ENCODE measurements around the gene DENND1A. TPM values are rescaled to one million over a fixed set of nuclear protein-coding genes. Genes with fewer than 3 reads are reported as not detected.
A peak's percentile ranks its signal among the peaks of the same experiment; 100 is the strongest.
"Not testable (repeated sequence)": the region's sequence is repeated elsewhere in the genome, so short reads cannot be mapped to it uniquely, and the experiment has no call there.

Gene DENND1A
- total RNA-seq, 1 donor from 2014 or later: 11.3 TPM

DNA sequence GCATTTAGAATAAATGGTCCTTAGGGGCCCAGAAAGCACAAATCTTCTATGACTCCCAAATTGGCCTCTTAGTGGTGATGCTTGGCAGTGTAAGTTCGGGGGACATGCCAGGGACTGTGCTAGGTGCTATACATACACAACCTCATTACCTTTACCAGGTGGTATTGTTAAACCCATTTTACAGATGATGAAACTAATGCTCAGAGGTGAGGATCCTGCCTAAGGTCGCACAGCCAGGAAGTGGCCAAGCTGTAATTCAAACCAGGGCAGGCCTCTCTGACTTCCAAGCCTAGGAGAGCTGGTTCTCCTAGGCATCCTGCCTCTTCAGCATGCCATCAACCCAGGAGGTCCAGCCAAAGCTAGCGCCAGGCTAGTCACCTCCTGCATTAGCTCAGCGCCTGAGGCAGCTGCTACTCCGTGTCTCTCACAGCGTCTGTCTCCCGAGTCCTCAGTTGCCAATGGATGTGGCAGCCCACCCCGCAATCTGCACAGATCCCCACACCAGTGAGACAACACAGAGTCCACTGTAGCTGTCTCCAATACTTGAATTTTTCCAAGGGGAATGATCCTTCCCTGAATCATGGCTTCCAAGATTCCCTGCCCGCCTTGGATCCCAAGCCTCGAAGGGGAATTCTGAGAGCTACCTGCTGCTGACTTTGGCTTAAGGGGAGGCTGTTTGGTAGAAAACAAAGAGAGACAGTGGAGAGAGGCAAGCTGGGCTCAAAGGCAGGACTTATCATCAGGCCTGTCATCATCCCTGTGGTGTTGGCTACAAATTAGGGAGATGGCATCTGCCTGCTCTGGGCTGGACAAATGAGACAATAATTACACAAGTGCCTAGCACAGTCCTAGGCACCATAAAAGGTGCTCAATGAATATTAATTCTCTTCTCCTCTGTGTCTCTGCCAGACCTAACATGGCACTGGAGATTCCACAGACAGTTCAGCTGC is 521.3 kb downstream of the DENND1A start:
- no peak for DNase-seq

DNA sequence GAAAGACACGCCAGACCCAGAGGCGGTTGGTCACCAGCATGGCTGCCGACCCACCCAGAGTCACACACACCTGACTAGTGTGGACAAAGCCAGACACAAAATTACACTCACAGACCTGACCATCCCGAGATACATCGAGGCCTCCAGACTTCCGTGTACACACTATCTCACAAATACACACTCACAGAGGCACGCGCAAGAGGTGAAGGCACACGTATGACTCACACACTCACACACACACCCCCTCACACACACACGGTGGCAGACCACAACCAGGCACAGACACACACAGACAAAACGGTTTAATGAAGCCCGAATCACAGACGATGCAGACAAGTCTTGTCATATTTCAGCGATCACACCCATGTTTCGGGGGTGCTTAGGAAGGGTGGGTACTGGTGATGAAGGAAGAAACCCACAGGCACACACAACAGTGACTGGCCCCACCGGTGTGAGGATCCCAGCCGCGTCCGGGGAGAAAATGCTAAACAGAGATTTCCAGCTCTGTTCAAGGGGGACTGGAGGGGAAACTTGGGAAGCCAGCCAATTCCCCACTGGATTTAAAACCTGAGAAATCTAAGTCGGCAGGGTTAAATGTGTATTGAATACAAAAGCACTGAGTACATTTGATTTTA is 522.6 kb downstream of the DENND1A start:
- no peak for DNase-seq

DNA sequence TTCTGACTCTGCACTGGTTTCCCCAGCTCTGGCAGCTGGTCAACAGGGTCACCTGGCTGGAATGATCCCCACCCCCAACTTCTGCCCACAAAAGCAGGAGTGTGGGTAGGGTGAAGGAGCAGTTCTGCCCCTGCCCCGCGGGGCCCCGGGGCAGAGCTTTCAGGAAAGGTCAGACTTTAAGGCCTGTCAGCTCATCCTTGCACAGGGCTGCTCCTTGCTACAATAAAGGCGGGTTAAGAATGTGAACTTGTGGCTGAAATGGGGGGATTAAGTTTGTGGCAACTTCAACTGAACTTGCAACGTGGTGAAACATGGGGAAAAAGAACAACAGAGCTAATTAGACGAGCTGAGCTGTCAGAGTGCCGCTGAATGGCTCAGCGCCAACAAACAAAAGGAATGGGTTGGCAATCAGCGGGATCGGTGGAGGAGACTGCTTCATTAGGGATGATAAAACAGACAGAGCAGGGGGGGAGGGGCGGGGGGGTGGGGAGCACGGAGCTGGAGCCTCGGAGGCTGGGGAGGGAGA is 523.2 kb downstream of the DENND1A start:
- no peak for DNase-seq

DNA sequence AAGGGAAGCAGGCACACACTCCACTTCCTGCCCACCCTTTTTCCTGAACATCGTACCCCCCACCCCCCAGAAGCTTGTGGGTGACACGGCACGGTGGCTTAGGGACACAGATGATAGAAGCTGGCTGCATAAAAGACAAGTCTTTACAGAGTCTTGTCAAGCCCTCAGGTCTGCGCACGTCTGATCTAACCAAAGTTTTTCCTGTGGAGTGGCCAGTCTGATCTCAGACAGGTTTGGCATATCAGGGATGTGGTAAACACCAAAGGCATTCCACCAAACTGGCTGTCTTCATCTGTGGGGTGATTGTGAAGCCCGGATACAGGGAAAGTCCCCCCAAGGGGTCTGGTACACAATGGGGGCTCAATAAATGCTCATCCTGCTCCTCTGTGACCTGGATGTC is 523.9 kb downstream of the DENND1A start:
- no peak for DNase-seq

DNA sequence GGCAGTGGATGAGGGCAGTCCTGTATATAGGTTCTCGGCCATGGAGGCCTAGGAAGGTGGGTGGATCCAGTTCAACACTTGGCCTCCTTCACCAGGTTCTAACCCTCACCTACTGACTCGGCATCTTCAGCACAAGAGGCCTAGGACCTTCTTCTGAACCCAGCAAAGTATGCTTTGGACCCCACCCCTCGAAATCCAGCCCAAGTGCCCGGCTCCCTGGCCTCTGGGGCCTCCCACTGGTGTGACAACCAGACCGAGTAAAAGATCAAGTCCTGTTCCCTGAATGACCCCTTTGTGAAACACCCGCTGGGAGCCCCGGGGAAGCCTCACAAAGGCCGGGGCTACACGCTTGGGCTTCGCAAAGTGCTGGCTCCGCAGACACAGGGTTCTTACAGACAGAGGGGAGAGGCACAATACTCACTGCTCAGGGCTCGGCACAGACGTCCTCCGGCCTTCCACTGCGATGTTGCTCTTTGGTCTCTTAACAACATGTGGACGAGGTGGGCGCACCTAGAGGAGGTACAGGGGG is 526.9 kb downstream of the DENND1A start:
- no peak for DNase-seq

DNA sequence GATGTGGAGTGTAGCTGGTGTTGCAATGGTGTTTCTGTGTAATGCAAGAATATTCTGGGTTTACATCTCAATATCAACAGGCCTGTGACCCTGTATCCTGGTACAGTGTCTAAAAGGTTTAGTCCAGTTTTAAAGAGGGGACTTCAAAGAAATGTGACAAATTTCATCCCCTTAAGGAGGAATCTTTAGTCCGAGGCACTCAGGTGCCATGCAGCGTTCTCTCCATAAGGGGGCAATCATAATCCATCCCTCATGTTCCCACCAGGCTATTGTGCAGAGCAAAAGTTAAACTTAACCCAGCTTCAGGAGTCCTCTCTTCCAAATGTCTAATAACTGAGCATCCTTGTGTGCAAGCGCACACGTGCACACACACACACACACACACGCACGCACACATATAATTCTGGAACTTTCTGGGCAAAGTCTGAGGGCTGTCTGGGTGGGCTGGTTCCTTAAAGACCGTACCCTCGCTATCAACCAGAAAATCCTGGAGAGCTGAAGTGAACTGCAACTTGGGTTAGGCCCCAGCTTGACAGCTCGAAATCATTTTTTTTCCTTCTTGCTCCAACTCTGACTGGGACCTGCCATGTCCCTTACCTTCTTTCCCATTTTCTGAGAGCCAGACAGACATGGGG is 527.9 kb downstream of the DENND1A start:
- peak; percentile 54 for DNase-seq

DNA sequence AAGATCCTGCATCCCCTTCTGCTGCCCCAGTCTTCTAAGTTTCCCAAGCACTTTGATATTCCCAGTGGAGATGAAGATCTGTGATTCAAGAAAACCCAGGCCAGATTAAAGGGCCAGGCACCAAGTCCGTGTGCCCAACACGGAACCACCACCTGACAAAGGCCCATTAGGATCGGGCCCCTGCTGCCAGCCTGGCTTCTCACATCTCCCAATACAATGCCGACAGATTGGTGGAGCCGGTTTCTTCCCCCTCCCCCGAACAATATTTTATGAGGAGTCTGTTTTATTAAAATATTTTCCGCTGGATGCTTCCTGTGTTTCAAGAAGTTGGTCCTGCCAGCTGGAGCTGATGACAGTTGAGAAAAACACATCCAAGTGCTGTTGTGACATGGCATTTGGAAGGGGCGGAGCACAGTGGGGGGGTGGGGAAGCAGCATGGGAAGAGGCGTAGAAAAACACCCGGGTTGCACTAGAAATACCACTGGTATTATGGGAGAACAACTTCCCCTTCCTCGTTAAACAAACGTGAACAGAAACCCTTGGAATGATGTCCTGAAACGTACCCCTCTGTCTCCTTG is 528.9 kb downstream of the DENND1A start:
- DNase-seq: peak; percentile 55

DNA sequence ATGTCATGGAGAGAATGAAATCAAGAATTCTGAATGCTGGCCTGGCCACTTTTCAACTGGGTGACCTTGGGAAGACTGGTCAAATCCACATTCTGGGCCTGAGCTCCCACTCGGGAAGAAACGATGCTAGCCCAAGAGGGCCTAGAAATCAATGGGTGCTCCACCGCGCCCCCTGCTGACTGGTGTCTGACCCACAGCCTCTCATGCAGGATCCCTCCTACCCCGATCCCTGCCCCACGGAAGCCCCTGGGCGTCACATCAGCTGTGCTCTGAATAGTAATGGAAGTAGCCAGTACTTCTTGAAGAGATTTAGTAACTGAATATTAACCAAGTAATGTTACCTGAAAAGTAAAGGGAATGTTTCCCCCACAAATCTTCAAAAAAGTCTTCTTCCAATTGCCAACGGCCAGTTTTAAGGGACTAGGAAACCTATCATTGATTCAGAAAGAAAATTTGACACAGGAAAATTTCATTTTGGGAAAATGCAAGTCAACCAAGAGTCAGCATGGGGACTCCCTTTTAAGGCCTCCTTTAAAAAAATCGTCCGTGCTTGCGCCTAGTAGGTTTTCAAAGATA is 530.0 kb downstream of the DENND1A start:
- DNase-seq: no peak

DNA sequence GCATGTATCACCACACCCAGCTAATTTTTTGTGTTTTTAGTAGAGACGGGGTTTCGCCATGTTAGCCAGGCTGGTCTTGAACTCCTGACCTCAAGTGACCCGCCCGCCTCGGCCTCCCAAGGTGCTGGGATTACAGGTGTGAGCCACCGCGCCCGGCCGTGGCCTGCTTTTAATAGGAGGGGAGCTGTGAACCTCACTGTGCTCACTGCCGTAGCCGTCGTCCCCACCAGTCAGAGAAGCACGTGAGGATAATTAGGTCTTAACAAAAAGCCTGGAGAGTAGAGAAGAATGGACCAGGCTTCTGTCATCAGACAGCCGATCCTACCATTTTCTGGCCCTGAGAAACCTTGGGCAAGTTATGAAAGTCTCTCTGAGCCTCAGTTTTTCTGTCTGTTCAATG is 531.0 kb downstream of the DENND1A start:
- not testable (repeated sequence) for DNase-seq

DNA sequence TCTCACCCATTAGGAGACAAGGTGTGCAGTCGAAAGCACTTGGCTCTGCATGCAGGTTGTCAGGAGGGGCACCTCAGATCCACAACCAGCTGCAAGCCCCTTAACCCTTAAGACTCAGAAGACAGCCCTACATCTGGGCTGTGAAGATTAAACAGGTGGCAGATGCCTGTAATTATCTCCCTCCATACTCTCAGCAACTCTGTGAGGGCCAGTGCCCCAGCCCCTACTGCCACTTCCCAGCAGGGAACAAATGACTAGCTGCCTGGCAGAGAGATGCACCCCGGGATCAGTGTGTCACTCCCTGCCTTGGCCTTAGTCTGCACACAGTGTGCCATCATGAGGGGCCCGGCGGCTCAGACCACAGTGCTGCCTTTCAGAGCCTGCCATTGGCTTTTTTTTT is 532.0 kb downstream of the DENND1A start:
- DNase-seq: no peak

DNA sequence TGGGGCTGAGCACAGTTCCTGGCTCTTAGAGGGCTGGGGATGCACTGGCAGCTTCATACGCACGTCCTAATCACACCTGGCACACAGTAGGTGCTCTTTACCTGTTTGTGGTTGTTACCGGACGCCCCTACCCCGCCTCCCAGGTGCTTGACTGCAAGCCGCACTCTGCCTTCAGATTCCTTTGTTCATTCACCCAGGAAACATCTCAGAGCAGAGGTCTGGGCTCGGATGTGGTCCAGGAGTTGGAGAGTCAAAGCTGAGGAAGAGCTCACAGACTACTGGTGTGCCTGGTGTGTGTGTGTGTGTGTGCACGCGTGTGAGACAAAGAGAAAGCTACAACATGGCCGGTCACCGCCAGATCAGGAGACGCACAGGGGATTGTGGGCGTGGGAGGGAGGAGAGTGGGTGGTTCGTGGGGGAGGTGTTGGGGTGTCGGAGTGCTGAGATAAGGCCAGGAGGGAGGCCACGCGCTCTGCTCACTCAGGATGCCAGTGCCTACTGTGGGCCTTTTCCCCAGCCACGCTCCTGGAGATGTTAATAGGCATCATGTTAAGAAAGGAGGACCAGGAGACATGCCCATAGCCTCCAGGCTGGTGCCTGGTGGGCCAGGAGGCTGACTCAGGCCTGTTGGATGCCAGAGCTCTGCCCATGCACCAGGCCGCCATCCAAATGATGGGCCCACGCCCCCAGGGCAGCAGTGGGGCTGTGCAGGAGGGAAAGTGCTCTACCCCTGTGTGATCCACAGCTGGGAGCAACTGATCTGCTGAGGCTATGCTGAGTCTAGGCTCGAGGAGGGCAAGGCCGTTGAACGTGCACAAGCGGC is 534.0 kb downstream of the DENND1A start:
- no peak for DNase-seq

DNA sequence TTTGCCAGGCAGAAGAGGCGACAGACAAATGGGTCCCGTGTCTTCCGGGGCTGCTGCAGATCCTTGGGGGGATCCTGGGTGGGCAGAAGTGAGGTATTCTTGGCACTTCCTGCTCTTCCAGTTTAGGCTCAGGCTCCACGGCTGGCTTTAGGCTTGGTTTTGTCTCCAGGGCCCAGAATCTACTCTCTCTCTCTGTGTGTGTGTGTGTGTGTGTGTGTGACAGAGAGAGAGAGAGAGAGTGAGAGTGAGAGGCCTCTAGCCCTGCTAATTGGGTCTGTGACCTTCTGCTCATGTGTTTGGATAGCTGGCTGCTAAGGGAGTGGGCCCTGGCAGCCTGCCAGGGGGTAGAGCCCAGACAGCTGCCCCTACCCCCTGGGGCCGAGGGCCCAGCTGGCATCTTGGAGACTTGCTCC is 534.6 kb downstream of the DENND1A start:
- DNase-seq: no peak

DNA sequence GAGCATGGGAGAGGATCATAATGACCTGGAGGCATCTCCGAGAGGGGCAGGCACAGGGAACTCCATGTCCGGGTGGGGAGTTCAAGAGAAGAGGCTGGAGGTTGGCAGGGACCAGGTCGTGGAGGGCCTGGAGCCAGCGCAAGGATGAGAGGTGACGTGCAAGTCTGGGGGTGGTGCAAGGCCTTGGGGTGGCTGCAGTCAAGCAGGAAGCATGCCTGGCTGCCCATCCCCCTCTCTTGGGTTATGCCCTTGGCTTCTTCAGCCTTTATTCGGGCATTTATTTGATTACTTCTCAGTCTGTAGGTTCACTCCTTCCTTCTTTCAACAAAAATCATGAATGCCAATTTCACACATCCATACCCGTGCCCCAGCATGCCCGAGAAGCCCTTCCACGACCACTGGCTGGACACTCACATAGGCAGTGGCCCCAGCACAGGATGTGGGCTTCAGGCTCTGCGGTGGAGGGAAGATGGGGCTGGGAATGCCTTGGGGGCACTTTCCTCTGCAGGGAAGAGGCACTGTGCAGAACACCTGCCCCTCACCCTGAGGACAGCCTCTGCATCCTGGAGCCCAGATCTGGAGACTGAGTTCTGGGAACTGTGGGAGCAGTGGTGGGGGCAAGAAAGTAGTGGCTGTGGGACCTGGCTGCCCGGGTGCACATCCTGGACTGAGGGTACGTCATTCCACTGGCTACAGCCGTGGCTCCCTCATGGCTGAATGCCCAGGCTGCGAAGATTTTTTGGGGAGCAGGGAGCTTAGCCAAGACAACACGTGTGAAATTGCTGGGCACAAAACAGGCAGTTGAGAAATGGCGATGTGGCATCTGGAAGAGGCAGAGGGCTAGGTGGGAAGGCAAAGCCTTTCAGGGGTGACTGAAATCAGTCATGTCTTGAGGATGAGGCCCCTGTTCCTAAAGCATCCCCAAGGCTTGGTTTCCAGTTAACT is 535.4 kb downstream of the DENND1A start:
- DNase-seq: no peak

DNA sequence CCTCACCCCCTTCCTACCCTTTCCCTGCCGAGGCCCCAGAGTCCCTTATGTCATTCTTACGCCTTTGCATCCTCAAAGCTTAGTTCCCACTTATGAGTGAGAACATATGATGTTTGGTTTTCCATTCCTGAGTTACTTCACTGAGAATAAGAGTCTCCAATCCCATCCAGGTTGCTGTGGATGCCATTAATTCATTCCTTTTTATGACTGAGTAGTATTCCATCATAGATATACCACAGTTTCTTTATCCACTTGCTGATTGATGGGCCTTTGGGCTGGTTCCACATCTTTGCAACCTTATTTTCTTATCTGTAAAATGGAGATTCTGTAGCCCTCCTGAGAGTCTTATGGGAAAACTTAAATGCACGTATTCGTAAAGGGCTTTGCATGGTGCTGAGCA is 537.1 kb downstream of the DENND1A start:
- no peak for DNase-seq

DNA sequence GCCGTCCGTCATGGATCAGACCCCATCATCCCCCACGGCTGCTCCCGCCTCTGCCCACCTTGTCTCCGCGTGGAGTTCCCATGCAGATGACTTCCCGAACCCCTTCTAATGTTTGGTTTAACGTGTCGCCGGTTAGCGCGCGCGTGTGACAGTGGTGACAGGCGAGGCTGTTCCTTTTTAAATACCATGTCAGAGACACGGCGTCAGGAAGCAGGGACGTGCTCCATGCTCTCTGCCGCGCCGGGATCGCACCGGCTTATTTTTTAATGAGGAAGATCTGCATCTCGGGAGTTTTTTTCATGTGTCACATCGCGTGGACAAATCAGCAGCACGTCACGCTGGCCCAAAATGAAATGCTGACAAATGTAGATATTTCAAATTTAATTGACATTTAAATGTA is 538.0 kb downstream of the DENND1A start:
- DNase-seq: no peak

DNA sequence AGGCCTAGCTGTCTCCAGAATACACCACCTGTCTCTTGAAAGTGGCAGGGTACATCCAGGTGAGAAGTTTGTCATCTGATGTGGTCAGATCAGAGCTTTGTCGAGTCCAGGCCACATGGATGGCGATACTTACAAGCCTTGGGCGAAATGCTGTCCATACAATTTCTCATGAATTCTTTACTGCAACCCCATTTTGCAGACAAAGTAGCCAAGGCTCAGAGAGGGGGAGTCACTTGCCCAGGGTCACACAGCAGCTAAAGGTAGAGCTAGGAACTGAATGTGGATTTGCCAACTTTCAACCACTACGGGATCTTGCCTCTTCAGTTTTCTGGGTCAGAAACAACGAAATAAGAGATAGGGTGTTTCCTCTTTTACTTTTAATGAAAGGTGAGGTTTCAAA is 538.7 kb downstream of the DENND1A start:
- DNase-seq: no peak

DNA sequence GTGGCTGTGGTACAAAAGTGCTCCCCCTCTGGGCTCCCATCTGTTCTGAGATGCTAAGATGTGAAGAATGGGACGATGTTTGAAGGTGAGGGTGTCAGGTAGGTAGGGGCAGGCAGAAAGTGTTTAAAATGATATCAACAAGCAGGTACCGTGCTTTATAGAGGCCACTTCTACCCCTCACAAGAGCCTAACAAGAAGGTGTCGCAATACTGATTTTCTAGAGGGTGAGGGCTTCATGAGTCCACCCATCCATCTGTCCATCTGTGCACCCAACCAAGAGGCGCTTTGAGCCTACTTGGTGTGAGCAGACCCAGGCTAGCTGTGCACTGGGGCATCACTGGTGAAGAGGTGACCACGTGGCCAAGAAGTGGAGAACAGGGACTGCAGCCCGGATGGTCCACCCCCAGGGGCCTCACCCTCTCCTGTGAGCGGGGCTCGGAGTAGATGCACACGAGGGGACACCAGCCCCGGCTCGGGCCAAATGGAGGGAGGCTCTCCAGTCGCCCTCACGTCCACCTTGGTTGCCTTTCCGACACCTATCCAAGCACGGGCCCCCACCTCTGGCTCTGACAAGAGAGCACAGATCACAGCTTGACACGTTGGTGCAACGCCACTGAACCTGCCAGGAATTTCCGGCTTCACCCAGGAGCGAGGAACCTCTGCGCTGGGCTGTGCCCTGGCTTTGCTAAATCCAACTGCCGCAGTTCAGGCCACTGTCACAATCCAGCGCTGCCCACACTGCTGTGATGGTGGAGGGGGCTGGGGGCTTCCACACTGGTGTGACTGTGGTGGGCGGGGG is 539.4 kb downstream of the DENND1A start:
- DNase-seq: no peak

DNA sequence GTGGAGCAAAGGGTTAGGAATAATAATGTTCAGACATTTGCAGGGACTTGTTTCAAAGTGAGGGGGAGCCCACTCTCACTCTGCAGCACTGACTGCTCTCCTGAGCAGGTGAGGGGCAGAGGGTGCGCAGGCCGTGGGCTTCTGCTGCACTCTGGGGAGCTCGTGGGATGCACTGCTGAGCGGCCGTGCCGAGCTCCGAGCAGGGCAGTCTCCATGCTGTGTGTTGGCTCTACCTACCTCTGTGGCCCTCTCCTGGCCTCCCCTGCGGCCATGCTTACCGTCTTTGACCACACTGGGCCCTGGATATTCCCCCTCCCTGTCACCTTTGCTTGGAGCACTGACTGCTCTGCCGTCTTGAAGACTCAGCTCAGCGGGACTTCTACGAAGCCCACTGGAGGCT is 540.2 kb downstream of the DENND1A start:
- DNase-seq: no peak

DNA sequence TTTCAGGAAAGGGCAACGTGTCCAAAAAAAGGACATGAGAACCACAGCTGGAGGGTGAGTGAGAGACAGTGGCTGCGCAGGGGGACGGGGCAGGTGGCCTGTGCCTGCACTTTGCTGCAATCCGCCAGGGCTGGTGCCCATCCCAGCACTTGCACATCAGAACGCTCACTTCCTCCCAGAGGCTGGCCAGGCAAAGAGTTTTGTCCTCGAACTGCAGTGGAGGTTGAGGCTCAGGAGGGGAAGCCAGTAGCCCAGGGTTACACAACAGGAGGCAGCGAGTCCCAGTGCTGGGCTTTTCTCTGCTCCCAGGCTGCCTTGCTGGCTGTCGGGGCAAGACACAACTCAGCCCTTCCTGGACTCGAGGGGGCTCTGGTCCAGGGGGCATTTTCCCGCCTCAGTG is 540.9 kb downstream of the DENND1A start:
- DNase-seq: no peak

Data from skin of body (tissue), 2 donors.